ENCODE results near the gene CYP3A5. TPM values are rescaled to one million over a fixed set of nuclear protein-coding genes. Genes with fewer than 3 reads are reported as not detected.
A peak's percentile ranks its signal among the peaks of the same experiment; 100 is the strongest.

CYP3A5 gene
- total and polyA plus RNA-seq, 9 of the 15 experiments (the other 6 are each of a cell fraction or from before 2014, with no cell fraction given), result 0.73 to 2.8 (median 1.5) TPM

GRCh38 chr7:99679400-99680191 lies at the start of gene CYP3A5 (continued):
- TF ChIP-seq SMAD1 (IDR thresholded peaks at IDR 0.05; ENCODE audit: low read depth, low read length, partially characterized antibody) (no peak), ETS1 (conservative IDR thresholded peaks at IDR 0.05; ENCODE audit: control insufficient read depth, low read depth, low read length) (no peak), CGGBP1 (CRISPR knock-in tag; IDR thresholded peaks at IDR 0.05) (0 out of 2 replicates have a peak, but pooled peaks have one; percentile 11), ZNF766 (CRISPR knock-in tag; conservative IDR thresholded peaks at IDR 0.05) (peak; percentile 64; the same call in 1 of the 2 replicates), RBM14 (IDR thresholded peaks at IDR 0.05; ENCODE audit: borderline replicate concordance, insufficient read depth, low read depth, low read length) (no peak), HDGF (IDR thresholded peaks at IDR 0.05) (0 out of 2 replicates have a peak, but pooled peaks have one; percentile 11), TBP (optimal IDR thresholded peaks at IDR 0.05; ENCODE audit: low read depth, low read length) (peak; percentile 87), NCOA4 (IDR thresholded peaks at IDR 0.05; ENCODE audit: partially characterized antibody) (no peak), POLR2H (tag; IDR thresholded peaks at IDR 0.05; ENCODE audit: low read depth) (peak; percentile 49), SIX5 (IDR thresholded peaks at IDR 0.05; ENCODE audit: borderline replicate concordance in 1 of 2, insufficient read depth in 1 of 2, low read depth in 1 of 2, low read length in 2 of 2) (no peak), JUN (IDR thresholded peaks at IDR 0.05; ENCODE audit: borderline replicate concordance, low read depth, low read length) (no peak), JUN (CRISPR knock-in tag; IDR thresholded peaks at IDR 0.05; ENCODE audit: borderline replicate concordance) (no peak), CXXC5 (CRISPR knock-in tag; IDR thresholded peaks at IDR 0.05) (0 out of 2 replicates have a peak, but pooled peaks have one; percentile 28), ZFP91 (CRISPR knock-in tag; IDR thresholded peaks at IDR 0.05) (no peak), RNF2 (IDR thresholded peaks at IDR 0.05) (peak; percentile 68), THRAP3 (IDR thresholded peaks at IDR 0.05; ENCODE audit: borderline replicate concordance) (no peak), GABPB2 (CRISPR knock-in tag; conservative IDR thresholded peaks at IDR 0.05) (no peak)
- TF ChIP-seq, protein P1, sequence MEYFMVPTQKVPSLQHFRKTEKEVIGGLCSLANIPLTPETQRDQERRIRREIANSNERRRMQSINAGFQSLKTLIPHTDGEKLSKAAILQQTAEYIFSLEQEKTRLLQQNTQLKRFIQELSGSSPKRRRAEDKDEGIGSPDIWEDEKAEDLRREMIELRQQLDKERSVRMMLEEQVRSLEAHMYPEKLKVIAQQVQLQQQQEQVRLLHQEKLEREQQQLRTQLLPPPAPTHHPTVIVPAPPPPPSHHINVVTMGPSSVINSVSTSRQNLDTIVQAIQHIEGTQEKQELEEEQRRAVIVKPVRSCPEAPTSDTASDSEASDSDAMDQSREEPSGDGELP (CRISPR knock-in tag; IDR thresholded peaks at IDR 0.05; ENCODE audit: borderline replicate concordance), result peak; percentile 65
- TF ChIP-seq, protein P2, sequence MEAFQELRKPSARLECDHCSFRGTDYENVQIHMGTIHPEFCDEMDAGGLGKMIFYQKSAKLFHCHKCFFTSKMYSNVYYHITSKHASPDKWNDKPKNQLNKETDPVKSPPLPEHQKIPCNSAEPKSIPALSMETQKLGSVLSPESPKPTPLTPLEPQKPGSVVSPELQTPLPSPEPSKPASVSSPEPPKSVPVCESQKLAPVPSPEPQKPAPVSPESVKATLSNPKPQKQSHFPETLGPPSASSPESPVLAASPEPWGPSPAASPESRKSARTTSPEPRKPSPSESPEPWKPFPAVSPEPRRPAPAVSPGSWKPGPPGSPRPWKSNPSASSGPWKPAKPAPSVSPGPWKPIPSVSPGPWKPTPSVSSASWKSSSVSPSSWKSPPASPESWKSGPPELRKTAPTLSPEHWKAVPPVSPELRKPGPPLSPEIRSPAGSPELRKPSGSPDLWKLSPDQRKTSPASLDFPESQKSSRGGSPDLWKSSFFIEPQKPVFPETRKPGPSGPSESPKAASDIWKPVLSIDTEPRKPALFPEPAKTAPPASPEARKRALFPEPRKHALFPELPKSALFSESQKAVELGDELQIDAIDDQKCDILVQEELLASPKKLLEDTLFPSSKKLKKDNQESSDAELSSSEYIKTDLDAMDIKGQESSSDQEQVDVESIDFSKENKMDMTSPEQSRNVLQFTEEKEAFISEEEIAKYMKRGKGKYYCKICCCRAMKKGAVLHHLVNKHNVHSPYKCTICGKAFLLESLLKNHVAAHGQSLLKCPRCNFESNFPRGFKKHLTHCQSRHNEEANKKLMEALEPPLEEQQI (IDR thresholded peaks at IDR 0.05), result peak; percentile 59; the same call in 1 of the 2 replicates

All from K562 (cell line).